GM12878 (cell line): Measurements from ENCODE around the gene MGAT4B.

Experiments
- CEBPB ChIP-seq, 2 experiments: fragments of 150-350 bp in 1 of 2; IDR thresholded peaks; 2 replicates each; pipeline ENCODE4 v1.6.1; 2012 to 2014; ENCODE audit warnings: low read depth in 2 of 2, low read length in 2 of 2, borderline replicate concordance in 1 of 2, inconsistent platforms in 1 of 2
- CREM ChIP-seq: IDR thresholded peaks from 2 replicates; pipeline ENCODE4 v1.6.1; 2014; ENCODE audit warnings: antibody characterized with exemption, low read depth
- NRF1 ChIP-seq: conservative IDR thresholded peaks from 2 replicates; pipeline ENCODE4 v1.6.1; 2011; ENCODE audit warnings: mild to moderate bottlenecking, low read depth, low read length, improper control_type of control experiment
- RAD21 ChIP-seq: IDR thresholded peaks from 2 replicates; pipeline ENCODE4 v1.6.1; 2011; ENCODE audit warnings: mild to moderate bottlenecking, low read depth, low read length, moderate library complexity; ENCODE audit not compliant: insufficient read depth
- RELB ChIP-seq: fragments of 450-650 bp; IDR thresholded peaks from 2 replicates; pipeline ENCODE4 v1.6.1; 2017; ENCODE audit warnings: low read depth, mild to moderate bottlenecking, moderate library complexity
- ZNF274 ChIP-seq: IDR thresholded peaks from one replicate; pipeline ENCODE4 v1.8.0; 2011; ENCODE audit not compliant: insufficient read length, insufficient read depth

DNA sequence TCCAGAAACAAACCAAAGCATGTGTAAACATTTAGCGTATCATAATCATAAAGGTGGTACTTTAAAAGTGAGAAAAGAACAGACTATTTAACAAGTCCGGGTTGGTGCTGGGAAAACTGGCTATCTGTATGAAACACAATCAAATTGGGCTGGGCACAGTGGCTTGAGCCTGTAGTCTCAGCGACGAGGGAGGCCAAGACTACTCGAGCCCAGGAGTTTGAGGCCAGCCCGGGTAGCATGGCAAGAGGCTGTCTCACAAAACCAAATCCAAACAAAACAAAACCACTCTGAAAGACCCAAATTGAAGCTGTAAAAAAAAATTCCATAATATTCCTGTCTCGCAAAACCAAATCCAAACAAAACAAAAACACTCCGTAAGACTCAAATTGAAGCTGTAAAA, 47.7 kb upstream of the MGAT4B start:
- TF ChIP-seq ZNF274 (no peak), RAD21 (no peak), CREM (no peak), RELB (no peak), NRF1 (no peak), CEBPB (IDR thresholded peaks at IDR 0.05; ENCODE audit: borderline replicate concordance in 1 of 2, low read depth in 2 of 2, low read length in 2 of 2) (no peak)
